Right cardiac atrium (tissue), 5 donors: Measurements from ENCODE around the gene PI4K2B. TPM values are rescaled to one million over a fixed set of nuclear protein-coding genes. Genes with fewer than 3 reads are reported as not detected.
"Not testable (repeated sequence)": the region's sequence is repeated elsewhere in the genome, so short reads cannot be mapped to it uniquely, and the experiment has no call there.

ENCODE experiments used
- ATAC-seq, 2 donors: fragments of 200-7000 bp; cut with Tn5 transposase; one replicate each; pipeline versions ENCODE4 v1.8.0 to v1.9.1; 2020; ENCODE audit warnings: moderate library complexity in 2 of 2, mild to moderate bottlenecking in 1 of 2
- DNase-seq, 3 donors: peaks; one replicate each; pipeline ENCODE4 v3.0.0-alpha.2; 2020
- H3K27ac ChIP-seq: one replicate; pipeline ENCODE4 v1.5.1; 2013; ENCODE audit warnings: mild to moderate bottlenecking, low read length, control low read depth, moderate library complexity
- H3K27me3 ChIP-seq: one replicate; pipeline ENCODE4 v1.6.1; 2013; ENCODE audit not compliant: control insufficient read depth, insufficient read depth
- H3K4me1 ChIP-seq: one replicate; pipeline ENCODE4 v1.6.1; 2013; ENCODE audit warnings: low read length; ENCODE audit not compliant: control insufficient read depth, insufficient read depth
- H3K4me3 ChIP-seq: one replicate; pipeline ENCODE4 v1.5.1; 2013; ENCODE audit warnings: low read length, control low read depth
- H3K9me3 ChIP-seq: one replicate; pipeline ENCODE4 v1.6.1; 2013; ENCODE audit warnings: low read length; ENCODE audit not compliant: control insufficient read depth
- WGBS: extraction: QIAGEN DNeasy Blood & Tissue Kit; methylation state at CpG from one replicate; pipeline ENCODE4 v1.1.7; 2013; 5-methylcytosine and 5-hydroxymethylcytosine counted together
- intact Hi-C, 4 donors: fragments of 100-400 bp; cut with DNase I; formaldehyde crosslinking; loops; one replicate each; pipeline versions ENCODE4 v1.11.0 to v1.14.0; 2022 to 2023
- long read RNA-seq, 4 donors: library from polyadenylated mRNA; unstranded; transcript quantifications; one replicate each; pipeline ENCODE4 v2.0.0, GENCODE V29; 2020 to 2021
- polyA plus RNA-seq: library from polyadenylated mRNA; stranded (reverse); fragments of 200-250 nt; gene quantifications from one replicate; pipeline ENCODE4 v1.2.3, GENCODE V29; 2013
- total RNA-seq, 4 donors: library from RNA; stranded (reverse); fragmentation: NEBNext Ultra II Directional; extraction: Animal tissue kit (Norgen Biotek cat#: 25700); gene quantifications; one replicate each; pipeline ENCODE4 v1.2.1, GENCODE V29; 2021
- donor health status: healthy with polysubstance abuse.
- donor health status: DM: no; HTN: yes; CAD: no.
- donor health status: DM: no; HTN: no; CAD: no.
- donor health status: DM: no; HTN: yes; CAD: no; lungs with severe emphysema.
- donor health status: DM: yes; HTN: yes; CAD: no.

The PI4K2B gene
- total RNA-seq (1 to 10 TPM; 2.3 to 4.0 (median 3.1) TPM), polyA plus RNA-seq (2.5 TPM)
- long read RNA-seq, donor 1, transcript PI4K2B-201 (10 exons, 3,540 nt) = major isoform, 8 of 9 reads
- long read RNA-seq, donor 1, partial matches to known transcripts = 0 of 9 reads
- long read RNA-seq, donor 1, other reads (novel, unspliced or antisense) = 1 of 9 reads
- long read RNA-seq, donor 2, partial matches to known transcripts = 0 of 4 reads
- long read RNA-seq, donor 2, other reads (novel, unspliced or antisense) = 0 of 4 reads
- long read RNA-seq, donor 3, partial matches to known transcripts = 1 of 1 reads
- long read RNA-seq, donor 3, other reads (novel, unspliced or antisense) = 0 of 1 reads
- long read RNA-seq, donor 4, partial matches to known transcripts = 0 of 1 reads
- long read RNA-seq, donor 4, other reads (novel, unspliced or antisense) = 0 of 1 reads

DNA sequence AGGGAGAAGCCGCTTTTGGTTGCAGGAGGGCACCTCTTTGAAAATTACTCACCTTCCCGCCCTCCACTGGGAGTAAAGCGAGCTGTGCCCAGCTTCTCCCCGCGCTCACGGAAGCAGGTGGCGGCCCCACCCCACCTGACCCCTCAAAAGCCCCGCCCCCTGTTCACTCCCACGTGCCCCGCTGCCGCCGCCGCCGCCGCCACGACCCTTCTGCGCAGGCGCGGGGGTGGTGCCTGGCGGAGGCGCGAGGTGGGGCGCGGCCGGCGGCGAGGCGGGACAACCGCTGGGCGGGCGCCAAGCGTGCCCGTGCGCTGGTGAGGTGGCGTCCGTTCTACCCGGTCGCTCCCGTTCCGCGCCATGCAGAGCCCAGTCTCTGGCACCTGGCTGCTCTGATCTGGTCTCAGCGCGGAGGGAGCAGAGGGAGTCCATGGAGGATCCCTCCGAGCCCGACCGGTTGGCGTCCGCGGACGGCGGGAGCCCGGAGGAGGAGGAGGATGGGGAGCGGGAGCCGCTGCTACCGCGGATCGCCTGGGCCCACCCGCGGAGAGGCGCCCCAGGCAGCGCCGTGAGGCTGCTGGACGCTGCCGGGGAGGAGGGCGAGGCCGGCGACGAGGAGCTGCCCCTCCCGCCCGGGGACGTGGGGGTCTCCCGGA, at the start of gene PI4K2B:
Gene PI4K2B, plus strand, starts transcription at position 297 of the 653 bp plus-strand sequence. Its CDS starts 131 bp downstream, at position 428.
- intact Hi-C loops = loop anchor here in 1 of 4 donors (10.0 kb wide), 2 partner anchors 49 to 81 kb away; partner anchors contain the start of gene ZCCHC4
- H3K4me3 ChIP-seq = peak within 1 kb of the TSS; percentile 93
- H3K27ac ChIP-seq = peak within 1 kb of the TSS; percentile 98
- ATAC-seq (peak; percentile 94 to 95), DNase-seq (peak; percentile 88 to 96 (median 96))
- H3K9me3 ChIP-seq = no peaks in the 10 kb centered on the region
- no peaks in the 10 kb centered on the region for H3K4me1 ChIP-seq
- no peaks in the 10 kb centered on the region for H3K27me3 ChIP-seq
- under 1% methylated on average over 72 of the region's 72 CpGs for WGBS

DNA sequence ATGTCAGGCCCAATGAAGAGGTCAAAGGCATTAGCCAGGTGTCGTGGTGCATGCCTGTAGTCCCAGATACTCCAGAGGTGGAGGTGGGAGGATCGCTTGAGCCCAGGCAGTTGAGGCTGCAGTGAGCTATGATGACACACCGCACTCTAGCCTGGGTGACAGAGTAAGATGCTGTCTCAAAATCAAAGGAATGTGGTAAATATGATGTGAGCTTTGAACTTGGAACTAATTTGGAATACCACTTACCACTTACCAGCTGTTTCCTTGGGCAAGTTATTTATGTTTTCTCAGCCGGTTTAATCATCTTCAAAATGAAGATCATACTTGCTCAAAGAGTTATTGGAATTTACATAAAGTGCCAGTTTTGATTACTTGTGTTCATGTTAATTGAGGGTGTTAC, 49.8 kb upstream of the PI4K2B start:
- intact Hi-C loops = loop anchor here in 1 of 4 donors (10.0 kb wide), 1 partner anchor 51 kb away; the partner anchor contains the start of gene PI4K2B
- WGBS = 79% methylated on average over 4 of the region's 4 CpGs
- no peak for ATAC-seq
- Histone ChIP-seq H3K9me3 (no peaks in the 10 kb centered on the region), H3K27me3 (no peaks in the 10 kb centered on the region), H3K4me1 (no peaks in the 10 kb centered on the region), H3K4me3 (no peak overlapping the region), H3K27ac (no peak overlapping the region)
- no peak for DNase-seq

DNA sequence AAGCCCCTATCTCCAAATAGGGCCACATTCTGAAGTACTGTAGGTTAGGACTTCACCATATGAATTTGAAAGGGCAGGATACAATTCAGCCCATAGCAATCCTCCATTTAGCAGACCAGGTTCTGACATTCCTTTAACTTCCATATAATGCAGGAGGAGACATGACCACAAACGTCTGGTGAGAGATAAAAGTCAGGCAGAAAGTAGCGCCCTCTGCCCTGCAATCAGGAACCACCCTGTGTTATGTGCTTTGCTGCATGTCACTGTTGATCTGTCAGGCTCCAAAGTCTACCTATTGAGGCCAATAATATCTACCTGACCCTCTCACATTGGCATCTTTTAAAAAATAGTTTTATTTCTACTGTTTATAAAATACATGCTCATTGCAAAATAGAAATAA, 43.4 kb upstream of the PI4K2B start:
- no peak overlapping the region for H3K27ac ChIP-seq
- WGBS = 58% methylated on average over 2 of the region's 2 CpGs
- no peaks in the 10 kb centered on the region for H3K4me1 ChIP-seq
- no peak for ATAC-seq
- intact Hi-C loops = no loop called here
- no peak overlapping the region for H3K4me3 ChIP-seq
- no peak for DNase-seq
- H3K9me3 ChIP-seq = no peaks in the 10 kb centered on the region
- no peaks in the 10 kb centered on the region for H3K27me3 ChIP-seq

DNA sequence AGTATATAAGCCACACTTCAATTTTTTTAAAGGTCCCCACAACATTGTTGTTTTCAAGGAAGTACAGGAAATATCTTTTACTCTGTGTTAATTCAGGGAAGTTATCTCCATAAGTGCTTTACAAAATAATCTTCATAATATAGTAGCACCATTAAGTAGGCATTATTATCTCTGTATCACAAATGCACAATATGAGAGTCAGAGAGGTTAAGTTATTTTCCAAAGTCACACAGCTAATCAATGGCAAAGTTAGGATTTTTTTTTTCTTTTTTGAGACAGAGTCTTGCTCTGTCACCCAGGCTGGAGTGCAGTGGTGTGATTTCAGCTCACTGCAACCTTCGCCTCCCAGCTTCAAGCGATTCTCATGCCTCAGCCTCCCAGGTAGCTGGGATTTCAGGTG, 35.1 kb upstream of the PI4K2B start:
- H3K27me3 ChIP-seq = no peaks in the 10 kb centered on the region
- no peaks in the 10 kb centered on the region for H3K4me1 ChIP-seq
- 94% methylated on average over 2 of the region's 2 CpGs for WGBS
- H3K9me3 ChIP-seq = no peaks in the 10 kb centered on the region
- no peak for ATAC-seq
- intact Hi-C loops = no loop called here
- H3K27ac ChIP-seq = no peak overlapping the region
- DNase-seq = no peak
- H3K4me3 ChIP-seq = no peak overlapping the region

DNA sequence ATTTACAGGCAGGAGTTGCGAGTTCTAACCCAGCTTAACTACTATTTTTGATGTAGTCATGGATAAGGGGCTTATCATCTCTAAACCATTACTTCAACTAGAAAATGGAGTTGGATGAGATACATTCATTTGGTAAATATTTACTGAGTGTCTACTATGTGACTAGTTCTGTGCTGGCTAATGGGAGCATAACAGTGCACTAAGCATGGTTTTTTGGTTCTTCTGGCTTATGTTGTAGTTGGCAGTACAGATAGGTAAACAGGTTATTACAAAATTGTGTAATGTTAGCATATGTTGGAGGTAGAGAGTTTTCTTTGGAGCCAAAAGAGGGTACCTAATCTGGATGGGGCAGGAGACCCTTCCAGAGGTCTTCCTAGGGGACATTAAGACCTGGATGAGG, 25.8 kb upstream of the PI4K2B start:
- ATAC-seq (no peak), DNase-seq (no peak)
- Histone ChIP-seq H3K4me3 (no peak overlapping the region), H3K27ac (no peak overlapping the region), H3K4me1 (no peaks in the 10 kb centered on the region), H3K27me3 (no peaks in the 10 kb centered on the region), H3K9me3 (peaks cover 2% of the 10 kb centered on the region)
- intact Hi-C loops = no loop called here
- WGBS = 90% methylated on average over 1 of the region's 1 CpG

DNA sequence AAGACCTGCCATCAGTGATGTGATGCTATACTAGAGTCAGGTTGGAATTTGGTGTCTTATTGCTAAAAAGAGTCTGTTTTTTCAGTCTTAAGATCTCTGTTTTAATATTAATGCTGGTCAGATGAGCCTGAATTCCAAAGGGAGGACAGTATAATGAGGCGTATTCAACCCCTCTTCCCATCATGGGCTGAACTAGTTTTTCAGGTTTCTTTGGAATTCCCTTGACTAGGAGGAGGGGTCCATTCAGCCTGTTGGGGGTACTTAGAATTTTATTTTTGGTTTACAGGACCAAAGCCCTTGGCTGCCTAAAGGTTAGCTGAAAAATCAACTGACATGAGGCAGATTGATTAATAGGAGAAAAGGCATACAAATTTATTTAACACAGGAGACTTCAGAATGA, 24.1 kb upstream of the PI4K2B start:
- ATAC-seq (no peak), DNase-seq (no peak)
- intact Hi-C loops = no loop called here
- Histone ChIP-seq H3K27ac (no peak overlapping the region), H3K9me3 (peaks cover 2% of the 10 kb centered on the region), H3K4me3 (no peak overlapping the region), H3K27me3 (no peaks in the 10 kb centered on the region), H3K4me1 (no peaks in the 10 kb centered on the region)
- 91% methylated on average over 1 of the region's 1 CpG for WGBS

DNA sequence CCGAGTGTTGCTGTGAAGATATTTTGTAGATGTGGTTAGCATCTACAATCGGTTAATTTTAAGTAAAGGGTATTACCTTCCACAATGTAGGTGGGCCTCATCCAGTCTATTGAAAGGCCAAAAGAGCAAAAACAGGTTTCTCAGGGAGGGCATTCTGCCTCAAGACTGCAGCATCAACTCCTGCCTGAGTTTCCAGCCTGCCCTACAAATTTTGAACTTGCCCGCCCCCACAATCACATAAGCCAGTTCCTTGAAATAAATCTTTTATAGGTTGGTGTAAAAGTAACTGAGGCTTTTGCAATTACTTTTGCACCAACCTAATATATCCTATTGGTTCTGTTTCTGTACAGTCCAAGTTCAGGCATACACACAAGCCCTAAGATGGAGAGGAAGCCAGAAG, 22.1 kb upstream of the PI4K2B start:
- no peak for ATAC-seq
- Histone ChIP-seq H3K4me3 (no peak overlapping the region), H3K9me3 (peaks cover 2% of the 10 kb centered on the region), H3K27ac (no peak overlapping the region), H3K4me1 (no peaks in the 10 kb centered on the region), H3K27me3 (no peaks in the 10 kb centered on the region)
- DNase-seq = no peak
- 98% methylated on average over 3 of the region's 3 CpGs for WGBS
- intact Hi-C loops = no loop called here

DNA sequence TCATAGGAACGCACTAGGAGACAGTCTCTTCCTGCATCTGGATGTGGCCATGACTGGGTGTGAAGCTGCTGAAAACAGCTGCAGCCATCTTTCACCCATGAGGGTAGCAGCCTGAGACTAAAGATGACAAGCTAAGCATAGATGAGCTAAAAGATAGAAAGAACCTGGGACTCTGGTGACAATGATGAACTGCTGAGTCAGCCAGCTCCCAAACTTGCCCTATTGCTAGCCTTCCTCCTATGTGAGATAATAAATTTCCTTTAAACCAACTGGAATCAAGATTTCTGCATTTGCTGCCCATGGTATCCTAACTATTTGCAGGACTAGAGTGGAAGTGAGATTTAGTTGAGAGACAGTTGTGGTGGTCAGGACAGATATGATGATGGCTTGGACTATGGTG, 21.0 kb upstream of the PI4K2B start:
- Histone ChIP-seq H3K27ac (no peak overlapping the region), H3K9me3 (peaks cover 2% of the 10 kb centered on the region), H3K4me1 (no peaks in the 10 kb centered on the region), H3K4me3 (no peak overlapping the region), H3K27me3 (no peaks in the 10 kb centered on the region)
- WGBS = 100% methylated on average over 1 of the region's 1 CpG
- no peak for DNase-seq
- intact Hi-C loops = no loop called here
- ATAC-seq = no peak

DNA sequence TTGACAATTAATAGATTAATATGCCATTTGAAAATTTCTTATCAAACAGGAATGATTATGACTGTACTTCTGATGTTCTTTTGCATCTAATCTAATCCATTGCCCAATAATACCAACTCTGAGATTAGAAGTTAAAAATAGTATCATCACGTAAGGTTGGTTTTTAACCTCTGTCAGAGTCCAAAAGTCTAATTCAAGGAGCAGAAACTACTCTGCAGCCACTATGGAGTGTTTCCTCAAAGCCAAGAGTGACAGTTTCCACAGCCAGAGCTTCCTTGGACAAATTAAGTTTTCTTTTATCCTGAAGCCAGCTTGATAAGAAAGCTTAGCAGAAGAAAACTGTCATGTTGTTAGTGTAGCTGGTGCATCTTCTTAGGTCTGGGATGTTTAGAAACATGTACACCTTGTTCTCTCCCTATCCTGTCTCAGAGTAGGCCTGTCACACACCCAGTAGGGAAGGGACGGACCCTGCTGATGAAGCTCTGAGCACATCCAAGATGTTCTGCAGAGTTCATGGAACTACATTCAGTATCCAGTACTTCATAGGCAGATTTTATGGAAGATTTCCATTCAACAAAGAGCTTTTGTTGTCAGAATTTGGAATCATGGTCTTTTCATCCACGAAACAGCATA, 20.4 kb upstream of the PI4K2B start:
- ATAC-seq = no peak
- WGBS = 72% methylated on average over 3 of the region's 3 CpGs
- intact Hi-C loops = no loop called here
- H3K4me1 ChIP-seq = no peaks in the 10 kb centered on the region
- DNase-seq = no peak
- peaks cover 2% of the 10 kb centered on the region for H3K9me3 ChIP-seq
- no peak overlapping the region for H3K4me3 ChIP-seq
- H3K27me3 ChIP-seq = no peaks in the 10 kb centered on the region
- H3K27ac ChIP-seq = no peak overlapping the region

DNA sequence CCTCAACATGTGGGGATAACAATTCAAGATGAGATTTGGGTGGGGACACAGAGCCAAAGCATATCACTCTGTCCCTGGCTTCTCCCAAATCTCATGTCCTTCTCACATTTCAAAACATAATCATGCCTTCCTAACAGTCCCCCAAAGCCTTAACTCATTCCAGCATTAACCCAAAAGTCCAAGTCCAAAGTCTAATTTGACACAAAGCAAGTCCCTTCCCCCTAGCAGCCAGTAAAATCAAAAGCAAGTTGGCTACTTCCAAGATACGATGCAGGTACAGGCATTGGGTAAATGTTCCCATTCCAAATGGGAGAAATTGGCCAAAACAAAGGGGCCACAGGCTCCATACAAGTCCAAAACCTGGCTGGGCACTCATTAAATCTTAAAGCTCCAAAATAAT, 19.1 kb upstream of the PI4K2B start:
- H3K4me3 ChIP-seq, H3K4me1 ChIP-seq, H3K27ac ChIP-seq, H3K9me3 ChIP-seq, DNase-seq, ATAC-seq, H3K27me3 ChIP-seq, intact Hi-C loops: not testable (repeated sequence)
- WGBS = 77% methylated on average over 1 of the region's 1 CpG

DNA sequence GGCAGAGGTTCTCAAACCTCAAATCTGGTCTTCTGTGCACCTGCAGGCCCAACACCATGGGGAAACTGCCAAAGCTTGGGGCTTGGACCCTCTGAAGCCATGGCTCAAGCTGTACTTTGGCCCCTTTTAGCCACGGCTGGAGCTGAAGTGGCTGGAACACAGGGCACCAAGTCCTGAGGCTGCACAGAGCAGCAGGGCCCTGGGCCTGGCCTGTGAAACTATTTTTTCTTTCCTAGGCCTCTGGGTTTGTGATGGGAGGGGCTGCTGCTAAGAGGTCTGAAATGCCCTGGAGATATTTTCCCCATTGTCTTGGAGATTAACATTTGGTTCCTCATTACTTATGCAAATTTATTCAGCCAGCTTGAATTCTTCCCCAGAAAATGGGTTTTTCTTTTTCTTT, 18.3 kb upstream of the PI4K2B start:
- no peak overlapping the region for H3K27ac ChIP-seq
- peaks cover 2% of the 10 kb centered on the region for H3K9me3 ChIP-seq
- H3K4me3 ChIP-seq = no peak overlapping the region
- 74% methylated on average over 1 of the region's 1 CpG for WGBS
- intact Hi-C loops = no loop called here
- no peaks in the 10 kb centered on the region for H3K27me3 ChIP-seq
- DNase-seq = no peak
- no peaks in the 10 kb centered on the region for H3K4me1 ChIP-seq
- no peak for ATAC-seq
